Stimulated activated CD8-positive, alpha-beta memory T cell treated with anti-CD3 and anti-CD28 coated beads, Interleukin-15, amount 100 ng/mL, for 4 hours (primary cell): ENCODE measurements around the gene MUC13.

ENCODE experiments used
- DNase-seq, 2 donors: peaks; one replicate each; pipeline ENCODE4 v3.0.0-alpha.2; 2020; ENCODE audit warnings: low read depth in 2 of 2

The MUC13 gene

GRCh38 chr3:124903896-124904834 lies 30.4 kb downstream of the MUC13 start:
- no peak for DNase-seq

GRCh38 chr3:124896824-124897526 lies 37.6 kb downstream of the MUC13 start:
- no peak for DNase-seq

- no peak for DNase-seq
These were observed 38.8 kb downstream of the MUC13 start for GRCh38 chr3:124895756-124896155.

GRCh38 chr3:124893526-124893925 lies 41.0 kb downstream of the MUC13 start:
- no peak for DNase-seq

GRCh38 chr3:124890573-124891190 lies 43.9 kb downstream of the MUC13 start:
- no peak for DNase-seq

GRCh38 chr3:124888482-124889441 lies 45.8 kb downstream of the MUC13 start:
- DNase-seq: no peak

GRCh38 chr3:124887932-124888298 lies 46.6 kb downstream of the MUC13 start:
- no peak for DNase-seq

- peak in 1 of 2 donors; percentile 3 for DNase-seq
These were observed 47.2 kb downstream of the MUC13 start, which contains the start of gene ITGB5 for GRCh38 chr3:124887177-124887931. Gene ITGB5, minus strand, starts transcription at chr3:124887365. Its CDS starts 365 bp downstream, at chr3:124887000.

GRCh38 chr3:124886168-124887056 lies 48.1 kb downstream of the MUC13 start:
- peak; percentile 14 to 37 for DNase-seq

GRCh38 chr3:124885466-124886167 lies 48.9 kb downstream of the MUC13 start:
- DNase-seq: no peak

- no peak for DNase-seq
These were observed 50.0 kb downstream of the MUC13 start for GRCh38 chr3:124884474-124885101.

GRCh38 chr3:124883766-124884473 lies 50.6 kb downstream of the MUC13 start:
- DNase-seq: no peak

GRCh38 chr3:124882816-124883747 lies 51.5 kb downstream of the MUC13 start:
- DNase-seq: no peak

GRCh38 chr3:124881976-124882697 lies 52.4 kb downstream of the MUC13 start:
- no peak for DNase-seq

- no peak for DNase-seq
These were observed 55.2 kb downstream of the MUC13 start for GRCh38 chr3:124879337-124879680.
